Measurements from ENCODE around the gene XPNPEP3. TPM values are rescaled to one million over a fixed set of nuclear protein-coding genes. Genes with fewer than 3 reads are reported as not detected.
"Not testable (repeated sequence)": the region's sequence is repeated elsewhere in the genome, so short reads cannot be mapped to it uniquely, and the experiment has no call there.

The XPNPEP3 gene
- total RNA-seq, 1 donor from 2014 or later = 15.0 TPM

DNA sequence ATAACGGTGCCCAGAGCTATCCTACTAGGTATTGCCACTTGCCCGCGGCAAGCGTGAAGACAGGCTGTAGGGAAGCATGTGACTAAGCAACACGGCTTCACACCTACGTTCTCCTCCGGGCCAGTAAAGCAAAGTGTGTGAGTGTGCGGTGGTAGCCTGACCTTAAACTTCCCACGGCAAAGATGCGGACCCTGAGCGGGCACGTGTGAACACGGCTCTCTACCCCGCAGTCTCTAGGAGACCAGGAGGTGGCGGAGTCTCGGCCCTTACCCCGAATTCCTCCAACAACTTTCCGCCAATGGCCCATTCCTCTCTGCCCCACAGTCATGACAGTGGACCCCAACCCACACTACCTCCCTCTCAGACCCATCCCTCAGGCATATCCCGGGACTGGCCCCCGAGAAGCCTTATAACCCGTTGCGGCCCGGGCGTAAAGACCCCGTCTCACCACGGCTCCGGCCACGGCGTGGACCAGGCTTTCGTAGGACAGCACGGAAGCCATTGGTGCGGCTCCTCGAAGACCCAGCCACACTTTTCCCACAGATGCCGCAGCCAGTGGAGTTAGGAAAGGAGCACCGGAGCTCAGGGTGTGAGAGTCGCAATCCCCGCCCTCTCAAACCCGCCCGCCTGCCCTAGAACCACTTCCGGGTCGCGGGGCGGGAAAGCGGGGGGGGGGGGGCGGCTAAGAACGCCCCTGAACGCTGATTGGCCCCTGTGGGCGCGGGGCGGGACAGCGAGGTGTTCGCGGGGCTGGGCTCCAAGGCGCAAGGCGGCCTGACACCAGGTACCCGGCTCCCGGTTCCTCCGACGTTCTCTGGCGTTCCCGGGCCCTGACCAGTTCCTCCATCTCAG, 38.0 kb upstream of the XPNPEP3 start, which contains the start of gene SLC25A17:
TSS of gene SLC25A17 (minus strand) at position 600 of the 852 bp plus-strand sequence. CDS start at position 502, 98 bp downstream.
- H3K27me3 ChIP-seq = no peaks in the 10 kb centered on the region
- peak within 1 kb of the TSS; percentile 100 for H3K4me3 ChIP-seq
- peak; percentile 39 for TF ChIP-seq CTCF (IDR thresholded peaks at IDR 0.05)
- intact Hi-C loops (cut with DNase I) = no loop called here
- H3K36me3 ChIP-seq = peaks cover 18% of the 10 kb centered on the region
- no peaks in the 10 kb centered on the region for H3K9me3 ChIP-seq
- peak within 1 kb of the TSS; percentile 69 for H3K27ac ChIP-seq
- peak; percentile 99 for ATAC-seq
- peak; percentile 95 for DNase-seq
- peaks cover 25% of the 10 kb centered on the region for H3K4me1 ChIP-seq

DNA sequence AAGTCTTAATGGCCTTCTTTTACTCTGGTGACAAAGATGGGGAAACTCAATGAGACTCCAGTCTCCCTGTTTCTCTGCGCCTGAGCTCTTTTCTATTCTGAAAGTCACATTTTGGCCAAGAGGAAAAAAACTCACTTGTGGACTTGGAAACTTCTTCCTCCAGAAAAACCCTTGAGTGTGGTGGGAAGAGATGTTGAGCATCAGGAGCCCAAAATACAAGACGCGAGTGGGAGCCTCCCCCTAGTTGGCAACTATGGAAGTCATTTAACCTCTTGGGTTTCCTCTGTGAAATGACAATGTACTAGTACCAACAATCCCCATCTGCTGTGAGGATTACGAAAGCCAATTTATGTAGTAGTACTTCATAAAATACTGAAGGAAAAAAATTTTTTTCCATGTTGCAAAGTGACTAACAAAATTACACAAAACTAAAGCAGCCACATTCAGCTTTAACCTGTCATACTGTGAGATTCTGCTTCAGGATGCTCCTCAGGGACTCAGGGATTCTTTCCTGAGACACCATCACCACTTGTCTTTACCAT, 37.3 kb upstream of the XPNPEP3 start:
- no peak for TF ChIP-seq CTCF (IDR thresholded peaks at IDR 0.05)
- peaks cover 25% of the 10 kb centered on the region for H3K4me1 ChIP-seq
- H3K27me3 ChIP-seq = no peaks in the 10 kb centered on the region
- H3K27ac ChIP-seq = peak overlapping the region; percentile 69
- ATAC-seq (no peak), DNase-seq (no peak)
- no peaks in the 10 kb centered on the region for H3K9me3 ChIP-seq
- intact Hi-C loops (cut with DNase I) = no loop called here
- peak overlapping the region; percentile 100 for H3K4me3 ChIP-seq
- H3K36me3 ChIP-seq = peaks cover 25% of the 10 kb centered on the region

GRCh38 chr22:40823426-40823825, 33.5 kb upstream of the XPNPEP3 start:
- ATAC-seq (no peak), DNase-seq (no peak)
- H3K9me3 ChIP-seq = no peaks in the 10 kb centered on the region
- peaks cover 61% of the 10 kb centered on the region for H3K36me3 ChIP-seq
- TF ChIP-seq CTCF (IDR thresholded peaks at IDR 0.05) = no peak
- intact Hi-C loops (cut with DNase I) = no loop called here
- H3K27me3 ChIP-seq = no peaks in the 10 kb centered on the region
- no peak overlapping the region for H3K27ac ChIP-seq
- peaks cover 6% of the 10 kb centered on the region for H3K4me1 ChIP-seq
- no peak overlapping the region for H3K4me3 ChIP-seq

DNA sequence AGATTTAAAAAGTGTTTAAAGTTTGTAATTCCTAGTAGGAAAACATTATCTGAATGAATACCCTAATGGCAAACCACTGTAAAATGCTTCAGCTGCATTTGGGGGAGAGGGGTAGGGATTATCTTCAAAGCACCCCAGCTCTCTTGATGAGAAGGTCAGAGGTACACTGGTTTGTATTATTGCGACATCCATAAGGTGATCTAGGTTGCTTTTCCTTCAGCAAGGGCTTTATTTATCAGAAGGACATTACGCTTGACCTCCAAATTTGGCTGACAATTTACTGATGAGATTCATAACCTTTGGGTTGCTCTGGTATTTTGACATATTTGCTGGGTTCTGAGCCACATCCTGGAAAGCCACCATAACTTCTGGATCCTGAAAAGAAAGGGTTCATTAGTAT, 30.7 kb upstream of the XPNPEP3 start:
- ATAC-seq; H3K9me3 ChIP-seq; H3K27me3 ChIP-seq; DNase-seq; H3K27ac ChIP-seq; intact Hi-C loops (cut with DNase I); H3K4me3 ChIP-seq; H3K4me1 ChIP-seq: not testable (repeated sequence)
- H3K36me3 ChIP-seq = peaks cover 89% of the 10 kb centered on the region

DNA sequence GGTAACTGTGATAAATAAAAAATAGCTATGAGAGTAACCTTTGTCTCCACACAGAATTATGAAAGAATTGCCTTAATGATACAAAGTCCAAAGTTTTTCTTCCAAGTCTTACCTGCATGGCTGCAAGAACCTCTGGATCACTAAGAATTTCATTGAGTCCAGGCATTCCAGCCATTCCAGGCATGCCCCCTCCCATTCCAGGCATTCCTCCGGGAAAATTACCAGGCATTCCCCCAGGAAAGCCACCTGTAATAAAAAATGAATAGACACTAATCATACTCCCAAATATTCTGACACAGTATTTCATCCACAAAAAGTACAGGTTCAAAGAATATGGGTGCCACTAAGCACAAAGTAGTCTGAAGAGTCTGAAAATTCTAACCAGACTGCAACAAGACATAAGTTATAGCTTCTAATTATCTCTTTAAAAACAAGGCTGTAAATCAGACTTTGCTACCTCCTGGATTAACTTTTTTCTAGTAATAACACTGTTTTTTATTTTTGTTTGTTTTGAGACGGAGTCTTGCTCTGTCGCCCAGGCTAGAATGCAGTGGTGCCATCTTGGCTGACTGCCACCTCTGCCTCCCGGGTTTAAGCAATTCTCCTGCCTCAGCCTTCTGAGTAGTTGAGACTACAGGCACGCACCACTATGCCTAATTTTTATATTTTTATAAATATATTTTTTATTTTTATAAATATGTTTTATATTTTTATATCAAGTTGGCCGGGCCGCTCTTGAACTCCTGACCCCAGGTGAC, 29.8 kb upstream of the XPNPEP3 start:
- DNase-seq (no peak), ATAC-seq (no peak)
- Histone ChIP-seq H3K4me1 (no peaks in the 10 kb centered on the region), H3K27ac (no peak overlapping the region), H3K9me3 (no peaks in the 10 kb centered on the region), H3K27me3 (no peaks in the 10 kb centered on the region), H3K4me3 (no peak overlapping the region), H3K36me3 (peaks cover 98% of the 10 kb centered on the region)
- intact Hi-C loops (cut with DNase I) = no loop called here
- TF ChIP-seq CTCF (IDR thresholded peaks at IDR 0.05) = no peak

DNA sequence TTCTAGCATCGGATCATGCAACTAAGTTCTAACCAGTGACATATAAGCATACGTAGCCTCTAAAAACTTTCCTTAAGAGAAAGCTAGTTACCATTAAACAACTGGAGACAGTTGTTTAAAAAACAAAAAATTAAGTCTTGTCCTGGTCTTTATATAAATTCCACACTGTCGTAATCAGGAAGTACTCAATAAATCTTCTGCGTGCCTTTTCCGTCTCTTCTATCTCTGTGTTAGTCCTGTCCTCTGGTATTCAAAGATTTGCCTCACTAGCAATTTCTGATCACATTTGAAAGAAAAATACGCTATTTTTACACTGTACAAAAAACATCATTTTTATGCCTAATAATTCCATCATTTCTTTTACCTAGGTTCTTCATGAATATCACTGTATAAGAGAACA, 27.8 kb upstream of the XPNPEP3 start:
- H3K9me3 ChIP-seq = no peaks in the 10 kb centered on the region
- H3K4me3 ChIP-seq = no peak overlapping the region
- H3K4me1 ChIP-seq = no peaks in the 10 kb centered on the region
- DNase-seq = no peak
- peaks cover 96% of the 10 kb centered on the region for H3K36me3 ChIP-seq
- no peak for ATAC-seq
- H3K27ac ChIP-seq = no peak overlapping the region
- no peak for TF ChIP-seq CTCF (IDR thresholded peaks at IDR 0.05)
- no peaks in the 10 kb centered on the region for H3K27me3 ChIP-seq
- intact Hi-C loops (cut with DNase I) = no loop called here
